CMK (cell line): ENCODE measurements around the gene GARS1.
"Not testable (repeated sequence)": the region's sequence is repeated elsewhere in the genome, so short reads cannot be mapped to it uniquely, and the experiment has no call there.

ENCODE experiments used
- DNase-seq: peaks from one replicate; pipeline ENCODE4 v3.0.0-alpha.2; 2010; ENCODE audit warnings: low read depth

The GARS1 gene

DNA sequence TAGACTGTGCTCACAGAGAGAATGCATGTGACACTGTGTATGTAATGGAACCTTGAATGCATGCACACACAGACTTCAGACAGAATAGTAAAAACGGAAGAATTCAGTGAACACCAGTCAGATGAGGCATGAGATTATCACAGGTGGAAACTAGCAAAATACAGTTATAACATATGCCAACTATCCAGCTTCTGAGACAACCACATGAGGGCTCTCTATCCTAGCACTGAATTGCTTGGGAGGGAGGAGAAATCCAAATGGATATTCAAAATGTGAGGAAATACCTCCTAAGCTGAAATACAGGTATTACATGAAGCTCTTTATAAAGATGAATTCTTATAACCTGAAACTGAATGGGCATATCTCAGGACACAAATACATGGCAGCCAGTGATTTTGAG is 30.6 kb downstream of the GARS1 start:
- DNase-seq = no peak

DNA sequence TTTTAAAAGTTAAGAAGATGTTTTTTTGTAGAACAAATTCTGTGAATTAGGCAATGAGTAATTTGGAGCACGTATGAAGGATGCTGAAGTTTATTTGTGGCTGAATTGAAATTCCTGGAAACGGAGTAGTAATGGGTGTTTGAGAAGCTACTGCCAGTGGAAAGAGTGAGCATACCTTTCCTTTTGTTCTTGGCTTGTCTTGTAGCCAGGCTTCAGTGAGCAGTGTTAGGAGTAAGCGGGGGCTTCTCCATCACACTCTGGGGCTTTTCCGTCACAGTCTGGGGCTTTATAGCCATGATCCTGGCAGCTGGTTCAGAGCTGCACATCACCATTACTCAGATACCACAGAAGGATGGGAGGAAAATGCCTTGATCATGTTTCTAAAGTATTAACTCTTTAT is 32.3 kb downstream of the GARS1 start:
- no peak for DNase-seq

DNA sequence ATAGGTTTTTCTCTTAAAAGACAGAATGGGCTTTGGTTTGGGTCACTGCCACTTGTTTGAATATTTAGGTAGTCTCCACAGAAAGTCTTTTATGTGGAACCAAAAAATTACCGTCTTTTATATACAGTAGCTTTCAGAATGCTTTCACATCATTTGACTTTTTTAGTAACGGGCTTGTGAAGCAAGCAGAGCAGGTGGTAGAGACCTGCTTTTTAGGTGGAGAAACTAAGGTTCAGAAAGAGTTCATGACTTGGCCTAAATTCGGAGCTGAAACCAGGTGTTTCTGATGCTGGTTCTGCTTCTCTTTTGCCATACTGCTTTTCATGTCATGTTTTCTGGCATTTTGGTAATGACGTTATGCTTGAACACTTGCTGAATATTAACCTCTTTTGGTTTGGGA is 36.3 kb downstream of the GARS1 start:
- DNase-seq = no peak

DNA sequence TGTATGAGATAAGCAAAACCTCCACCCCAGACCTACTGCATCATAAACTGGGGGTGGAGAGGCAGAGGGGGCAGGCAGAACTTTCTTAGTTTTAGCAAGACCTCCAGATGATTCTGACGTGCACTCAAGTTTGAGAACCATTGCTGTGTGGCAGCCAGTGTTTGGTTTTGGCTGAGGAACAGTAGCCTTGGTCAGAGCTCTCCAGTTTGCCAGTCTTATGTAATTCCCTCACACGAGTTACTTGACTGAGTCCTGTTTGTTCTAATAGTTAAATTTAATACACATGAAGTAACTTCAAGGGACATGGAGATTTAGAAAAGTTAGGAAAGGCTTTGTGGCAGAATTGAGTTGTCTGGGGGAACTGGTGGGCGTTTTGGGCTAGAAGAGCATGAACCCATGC is 38.5 kb downstream of the GARS1 start:
- DNase-seq = no peak

DNA sequence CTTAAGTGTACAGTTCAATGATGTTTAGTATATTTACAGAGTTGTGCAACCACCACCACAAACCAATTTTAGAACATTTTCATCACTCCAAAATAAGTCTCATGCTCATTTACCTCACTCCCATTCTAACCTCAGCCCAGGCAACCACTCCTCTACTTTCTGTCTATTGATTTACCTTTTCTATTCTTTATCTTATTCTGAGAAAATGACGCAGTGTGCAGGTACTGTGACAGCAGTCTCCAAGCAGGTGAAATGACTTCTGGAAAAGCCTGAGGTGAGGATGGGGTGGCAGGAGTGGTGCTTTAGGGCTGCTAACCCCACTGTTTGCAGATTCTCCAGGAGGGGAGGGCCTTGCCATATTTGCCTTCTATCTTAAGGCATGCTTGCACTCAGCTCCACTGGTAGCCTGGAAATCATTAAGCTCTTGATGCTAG is 39.5 kb downstream of the GARS1 start:
- no peak for DNase-seq

DNA sequence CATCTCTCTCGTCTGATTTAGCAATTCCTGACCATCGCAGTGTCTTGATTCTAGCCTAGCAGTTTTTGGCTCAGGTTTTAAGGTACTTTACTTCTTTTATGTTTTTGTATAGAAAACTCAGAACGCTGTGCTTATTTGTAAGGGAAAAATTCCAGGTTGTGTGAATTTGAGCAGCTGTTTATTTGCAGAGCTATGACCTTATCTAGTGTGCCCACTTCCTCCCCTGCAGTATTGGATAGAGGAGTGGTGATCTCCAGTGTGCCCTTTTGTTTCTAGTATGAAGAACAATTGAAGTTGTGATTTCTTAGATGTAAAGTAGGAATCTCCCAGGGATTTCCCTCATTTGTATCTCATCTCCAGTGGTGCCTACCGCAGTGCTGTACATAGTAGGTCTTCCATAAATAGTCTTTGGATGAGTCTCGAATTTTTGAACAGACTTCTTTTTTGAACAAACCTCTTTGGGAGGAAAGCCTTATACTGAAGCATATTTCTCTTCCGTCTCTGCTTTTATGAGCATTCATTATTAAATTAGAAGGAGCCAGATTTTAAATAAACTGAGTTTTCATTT is 40.0 kb downstream of the GARS1 start:
- no peak for DNase-seq

DNA sequence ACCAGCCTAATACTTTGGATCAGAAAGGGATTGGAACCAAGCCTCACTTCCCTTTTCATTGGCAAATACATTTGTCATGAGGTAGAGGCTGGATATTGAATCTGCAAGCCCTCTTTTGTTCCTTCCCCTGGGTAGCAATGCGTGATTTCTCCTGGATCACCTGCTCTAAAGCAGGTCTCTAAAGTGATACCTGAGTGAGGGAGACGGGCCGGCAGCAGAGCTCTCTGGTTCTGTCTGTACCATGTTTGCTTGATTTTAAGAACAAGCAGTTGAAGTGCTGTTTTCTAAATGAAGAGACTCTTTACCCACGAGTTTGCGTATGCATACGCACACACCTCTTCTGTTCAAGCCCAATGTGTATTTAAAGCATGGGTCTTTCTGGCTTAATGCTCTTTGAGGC is 41.1 kb downstream of the GARS1 start:
- no peak for DNase-seq

DNA sequence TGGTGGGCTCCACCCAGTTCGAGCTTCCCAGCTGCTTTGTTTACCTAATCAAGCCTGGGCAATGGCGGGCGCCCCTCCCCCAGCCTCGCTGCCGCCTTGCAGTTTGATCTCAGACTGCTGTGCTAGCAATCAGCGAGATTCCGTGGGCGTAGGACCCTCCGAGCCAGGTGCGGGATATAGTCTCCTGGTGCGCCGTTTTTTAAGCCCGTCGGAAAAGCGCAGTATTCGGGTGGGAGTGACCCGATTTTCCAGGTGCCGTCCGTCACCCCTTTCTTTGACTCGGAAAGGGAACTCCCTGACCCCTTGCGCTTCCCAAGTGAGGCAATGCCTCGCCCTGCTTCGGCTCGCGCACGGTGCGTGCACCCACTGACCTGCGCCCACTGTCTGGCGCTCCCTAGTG is 47.6 kb downstream of the GARS1 start:
- DNase-seq = not testable (repeated sequence)

DNA sequence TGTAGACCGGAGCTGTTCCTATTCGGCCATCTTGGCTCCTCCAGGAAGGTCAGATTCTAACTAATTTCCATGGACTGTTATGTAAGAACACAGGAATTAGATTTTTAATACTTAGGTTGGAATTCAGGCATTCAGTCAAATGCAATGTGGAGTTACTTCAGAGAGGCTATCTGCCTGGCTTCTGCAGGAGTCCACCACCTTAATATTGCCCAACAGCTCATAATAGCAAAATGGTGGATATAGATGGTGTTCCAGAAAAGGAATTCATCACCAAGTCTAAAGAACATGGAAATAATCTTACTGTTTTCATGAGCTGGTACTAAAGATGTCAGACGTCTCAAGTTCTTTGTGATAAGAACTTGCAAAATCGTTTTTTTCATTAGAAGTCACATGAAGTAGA is 48.1 kb downstream of the GARS1 start:
- no peak for DNase-seq

DNA sequence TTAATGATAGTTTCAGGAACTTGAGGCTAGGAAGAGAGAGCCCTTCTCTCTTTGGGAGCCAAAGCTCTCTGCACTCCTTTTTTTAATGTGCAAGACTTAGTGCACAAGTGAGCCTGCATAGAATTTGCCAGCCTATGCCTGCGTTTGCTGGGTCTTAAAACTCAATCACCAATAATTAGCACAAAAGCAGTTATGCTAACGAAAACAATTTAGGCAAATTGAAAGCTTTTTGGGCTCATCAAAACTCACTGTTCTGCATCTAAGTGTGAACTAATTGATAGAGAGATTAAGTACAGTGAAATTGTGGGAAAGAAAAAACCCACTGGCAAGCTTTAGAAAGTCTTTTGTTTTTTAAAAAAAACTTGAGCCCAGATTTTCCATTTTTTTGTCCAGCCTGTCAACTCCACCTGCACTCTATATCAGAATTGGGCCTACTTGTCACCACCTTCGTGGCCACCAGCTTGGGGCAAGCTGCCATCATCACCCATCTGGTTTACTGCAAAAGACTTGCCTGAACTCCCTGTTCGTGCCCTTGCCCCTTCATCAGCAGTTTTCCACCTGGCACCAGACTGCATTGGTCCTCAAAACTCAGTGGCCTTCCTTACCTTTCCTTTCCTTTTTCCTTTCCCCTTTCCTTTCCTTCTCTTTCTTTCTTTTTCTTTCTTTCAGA is 49.7 kb downstream of the GARS1 start:
- DNase-seq = no peak

DNA sequence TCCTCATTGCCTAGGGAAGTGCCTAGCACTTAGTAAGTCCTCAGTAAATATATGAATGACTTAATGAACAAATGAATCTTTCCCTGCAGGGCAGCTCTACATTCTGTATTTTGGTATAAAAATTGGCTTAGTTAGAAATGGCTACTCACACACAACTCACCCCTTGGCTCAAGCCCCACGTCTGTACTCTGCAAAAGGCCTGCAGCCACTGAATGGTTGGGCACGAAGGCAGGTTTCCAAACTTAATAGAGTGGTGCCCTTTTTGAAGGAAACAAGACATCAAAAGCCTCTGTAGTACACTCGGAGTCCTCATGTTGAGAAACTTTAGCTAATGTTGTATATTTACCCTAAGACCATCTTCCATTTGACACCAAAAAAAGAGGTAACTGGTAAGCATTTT is 51.0 kb downstream of the GARS1 start:
- DNase-seq = no peak

DNA sequence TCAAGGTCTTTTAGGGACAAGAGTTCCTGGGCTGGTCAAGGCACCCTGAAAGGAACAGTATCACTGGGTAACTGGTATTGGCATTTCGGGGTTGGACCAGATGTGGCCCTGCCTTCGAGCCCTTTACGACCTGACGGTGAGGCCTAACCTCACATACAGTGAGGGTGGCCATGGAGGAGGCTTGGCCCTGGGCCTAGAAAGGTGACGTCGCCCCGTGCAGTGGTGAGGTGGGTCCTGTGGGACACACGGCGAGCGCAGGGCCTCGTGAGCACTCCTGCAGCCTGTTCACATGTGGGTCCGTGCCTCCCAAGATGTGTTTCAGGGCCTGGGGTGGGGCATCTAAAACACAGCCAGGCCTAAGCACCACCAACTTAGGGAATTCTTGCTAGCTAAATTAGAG is 51.5 kb downstream of the GARS1 start:
- DNase-seq = no peak

DNA sequence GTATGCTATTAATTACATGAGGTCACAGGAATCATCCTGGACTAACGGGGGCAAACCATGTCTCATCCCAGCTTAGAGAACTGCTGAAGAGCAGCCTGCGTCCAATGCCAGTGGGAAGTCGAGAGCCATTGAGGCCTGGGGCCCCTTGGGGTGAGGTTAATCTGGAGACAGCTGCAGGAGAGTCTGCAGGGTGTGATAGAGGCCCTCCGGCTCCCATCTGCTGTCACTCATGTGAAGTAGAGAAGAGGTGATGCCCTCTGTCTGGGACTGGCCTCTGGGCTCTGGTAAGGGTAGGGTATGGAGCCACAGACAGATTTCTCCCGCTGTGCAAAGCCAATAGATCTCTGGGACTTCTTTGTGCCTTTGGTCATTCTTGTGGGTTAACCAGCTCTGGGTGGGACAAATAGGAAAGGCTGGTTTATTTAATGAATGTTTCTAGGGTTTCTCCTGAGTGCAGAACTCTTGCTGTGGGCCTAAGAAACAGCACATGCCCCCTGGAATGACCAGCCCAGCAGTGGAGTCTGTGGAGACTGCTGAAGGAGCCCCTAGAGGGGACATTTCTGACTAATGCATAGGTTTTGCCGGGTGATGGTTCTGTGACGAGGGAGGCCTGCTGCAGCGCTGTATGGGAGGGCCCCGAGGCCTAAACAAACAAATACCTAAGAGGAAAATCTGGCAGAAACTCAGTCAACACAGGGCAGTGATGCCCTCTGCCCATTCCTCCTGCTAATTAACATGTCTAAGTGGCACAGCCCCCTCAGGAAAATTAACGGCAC is 53.1 kb downstream of the GARS1 start:
- DNase-seq = no peak

DNA sequence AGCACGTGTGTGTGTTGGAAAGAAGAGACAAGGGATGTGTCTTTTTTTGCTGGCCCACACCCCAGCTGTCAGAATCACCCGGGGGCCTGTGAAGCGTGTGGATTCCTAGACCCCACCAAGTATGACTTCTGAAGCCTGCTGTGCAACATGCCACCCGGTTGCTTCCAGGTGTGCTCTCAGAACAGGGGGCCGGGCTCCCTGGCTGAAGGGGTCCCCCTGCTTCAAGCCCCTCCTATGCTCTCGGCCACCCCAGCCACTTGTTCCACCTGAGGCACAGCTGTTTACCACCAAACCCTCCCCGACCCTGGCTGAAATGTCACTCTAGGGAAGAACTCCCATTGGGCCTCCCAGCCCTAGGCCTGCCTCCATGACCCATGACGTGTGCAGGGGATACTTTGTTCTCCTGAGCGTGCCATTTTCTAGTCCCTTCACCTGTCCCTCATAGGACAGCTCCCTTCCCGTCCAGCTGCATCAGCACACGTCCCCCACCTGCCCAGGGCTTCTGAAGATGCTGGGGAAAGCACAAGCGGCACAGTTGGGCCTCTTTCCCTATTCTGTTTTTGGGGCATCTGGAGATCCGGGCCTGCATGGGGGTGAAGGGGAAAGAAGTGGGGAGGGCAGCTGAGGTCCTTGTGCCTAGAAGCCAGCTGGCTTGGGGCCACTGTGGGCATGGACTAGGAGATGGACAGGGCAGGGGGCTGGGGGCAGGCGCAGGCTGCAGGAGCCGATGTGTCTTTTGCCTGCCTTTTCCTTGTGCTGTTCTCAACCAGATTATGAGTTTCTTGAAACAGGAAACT is 54.3 kb downstream of the GARS1 start:
- DNase-seq = no peak

DNA sequence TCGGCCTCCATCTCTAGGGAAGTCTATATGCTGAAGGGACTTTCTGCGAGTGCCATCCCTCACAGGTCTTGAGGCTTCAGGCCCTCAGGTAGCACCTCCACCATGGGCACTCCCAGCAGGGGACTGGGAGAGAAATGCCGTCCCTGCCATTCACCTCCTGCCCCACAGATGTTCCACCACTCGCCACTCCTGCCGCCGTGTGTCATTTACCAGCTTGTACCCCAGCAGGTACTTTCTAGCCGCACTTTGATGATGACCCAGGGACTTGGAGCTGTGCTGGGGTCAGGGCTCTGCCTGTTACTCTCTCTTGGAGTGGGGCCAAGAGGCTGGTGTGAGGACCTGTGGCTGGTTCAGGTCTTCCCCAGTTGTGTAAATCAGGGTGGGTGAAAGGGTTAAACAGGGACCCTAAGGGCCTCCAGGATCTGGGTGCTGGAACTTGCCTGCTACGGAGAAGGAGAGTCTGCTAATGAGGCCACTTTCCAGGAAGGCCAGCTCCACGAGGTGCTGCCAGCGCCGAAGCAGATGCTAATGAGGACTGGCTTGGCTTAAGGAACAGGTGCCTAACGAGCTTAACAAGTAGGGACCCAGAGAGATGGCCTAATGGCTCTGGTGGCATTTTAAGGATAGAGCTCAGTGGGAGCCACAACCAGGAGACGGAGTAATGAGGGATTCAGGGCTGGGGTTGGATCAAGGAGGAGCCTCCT is 55.2 kb downstream of the GARS1 start:
- no peak for DNase-seq

DNA sequence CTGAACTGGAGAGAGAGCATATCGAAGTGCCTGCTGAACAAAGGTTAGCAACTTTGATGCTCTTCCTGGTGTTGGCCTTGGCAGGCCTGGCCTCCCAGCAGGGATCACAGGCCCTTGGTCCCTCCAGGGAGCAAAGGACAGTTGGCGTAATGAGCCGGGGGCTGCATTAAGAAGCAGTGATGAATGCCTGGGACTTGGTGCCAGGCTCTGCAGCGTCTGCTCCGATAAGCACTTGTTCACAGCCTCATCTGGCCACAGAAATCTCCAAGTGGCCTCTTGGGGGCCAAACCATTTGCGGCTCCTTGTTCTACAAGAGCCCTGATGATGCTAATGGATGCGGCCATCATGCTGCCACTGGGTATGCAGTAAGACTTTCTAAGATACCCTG is 55.7 kb downstream of the GARS1 start:
- no peak for DNase-seq

DNA sequence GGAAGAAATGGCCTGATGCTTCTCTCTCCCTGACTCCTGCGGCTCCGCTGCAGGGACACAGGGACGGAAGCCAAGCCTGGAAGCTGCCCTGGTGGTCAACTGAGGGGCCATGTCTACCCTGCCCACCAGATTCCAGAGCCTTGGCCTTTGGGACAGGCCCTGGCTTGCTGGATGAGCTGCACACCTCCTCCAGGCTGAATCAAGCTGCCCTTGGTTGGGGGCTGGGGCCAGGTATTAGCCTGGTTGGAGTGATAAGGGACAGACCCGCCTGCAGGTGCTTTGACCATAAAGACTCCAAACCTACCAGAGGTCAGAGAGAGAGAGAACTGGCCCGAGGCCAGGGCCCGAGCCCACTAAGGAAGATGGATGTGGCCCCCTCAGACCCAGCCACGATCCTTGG is 57.5 kb downstream of the GARS1 start:
- DNase-seq = no peak

DNA sequence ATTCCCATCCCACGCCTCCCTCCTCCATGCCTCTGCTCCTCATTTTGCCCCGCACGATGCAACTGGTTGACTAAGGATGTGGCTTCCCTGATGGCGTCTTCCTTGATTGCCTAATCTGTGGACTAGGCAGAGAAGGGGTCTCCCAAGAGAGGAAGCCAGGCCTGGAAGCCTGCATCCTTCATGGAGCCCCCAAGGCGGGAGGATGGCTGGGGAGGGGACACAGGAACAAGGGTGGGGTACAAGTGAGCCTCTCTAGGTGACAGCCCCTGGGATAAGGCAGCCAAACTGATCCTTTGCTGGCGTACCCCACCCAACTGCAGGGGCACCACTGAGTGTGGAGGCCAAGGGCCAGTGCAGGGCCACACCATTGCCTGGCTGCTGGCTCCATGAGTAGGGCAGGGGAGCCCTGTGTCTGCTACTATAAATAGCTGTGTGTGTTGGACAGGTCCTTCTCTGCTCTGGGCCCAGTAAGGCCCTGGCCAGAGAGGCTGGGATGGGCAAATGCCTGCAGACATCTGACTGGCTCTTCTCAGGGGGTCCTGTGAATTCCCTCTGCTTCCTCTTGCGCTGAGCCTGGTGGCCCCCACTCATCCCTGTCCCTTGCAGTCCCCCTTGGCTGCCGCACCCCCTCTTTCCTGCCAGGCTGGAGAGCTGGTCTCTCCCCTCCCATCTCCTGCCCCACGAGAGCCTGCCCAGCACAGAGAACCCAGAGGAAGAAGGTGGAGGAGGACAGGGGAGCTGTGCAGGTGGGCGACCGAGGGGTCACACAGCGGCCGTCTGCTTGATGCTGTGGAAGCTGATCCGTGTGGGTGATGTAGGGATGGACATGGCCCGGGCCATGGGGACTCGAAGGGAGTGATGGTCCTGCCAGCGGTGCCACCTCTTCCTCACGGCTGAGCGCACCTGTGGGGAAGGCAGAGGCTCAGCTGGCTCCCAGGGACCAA is 58.3 kb downstream of the GARS1 start:
- DNase-seq = no peak

DNA sequence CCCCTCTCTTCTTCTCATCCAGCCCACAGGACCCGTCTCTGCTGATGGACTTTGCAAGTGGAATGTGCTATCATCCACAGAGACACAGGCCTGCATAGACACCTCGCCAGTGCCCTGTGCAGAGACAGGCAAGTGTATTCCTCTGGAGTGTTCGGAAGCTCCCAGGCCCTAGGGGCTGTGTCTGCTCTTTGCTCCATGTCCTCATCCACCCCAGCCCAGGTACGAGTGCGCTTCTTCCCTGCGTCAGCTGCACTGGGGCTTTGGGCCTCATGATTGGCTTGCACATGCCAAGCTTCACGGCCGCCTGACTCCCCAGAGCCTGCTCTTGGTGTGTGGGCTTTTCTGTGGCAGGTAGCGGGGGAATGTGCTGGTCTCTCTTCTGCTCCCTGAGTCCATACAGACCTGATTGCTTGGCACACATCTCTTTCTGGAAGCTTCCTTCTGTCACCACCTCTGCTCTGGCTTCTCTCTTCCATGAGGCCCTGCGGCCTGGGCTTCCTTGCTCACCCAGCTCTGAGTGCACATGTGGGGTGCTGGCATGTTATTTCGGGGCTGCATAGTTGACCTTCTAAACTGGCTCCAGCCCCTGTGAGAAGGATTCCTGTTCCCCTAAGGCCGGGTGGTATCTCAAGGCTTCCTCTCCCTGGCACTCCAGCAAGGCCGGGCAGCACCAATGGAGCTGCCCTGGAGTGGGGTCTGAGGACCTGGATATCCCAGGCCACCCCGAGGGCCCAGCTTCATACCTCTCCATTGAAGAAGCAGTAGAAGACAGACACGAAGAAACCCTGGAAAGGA is 59.8 kb downstream of the GARS1 start:
- DNase-seq = no peak
